NAMALWA (cell line): ENCODE data around the gene PCCA.
"Not testable (repeated sequence)": the region's sequence is repeated elsewhere in the genome, so short reads cannot be mapped to it uniquely, and the experiment has no call there.

Experiments
- DNase-seq: peaks from one replicate; pipeline ENCODE4 v3.0.0-alpha.2; 2015; ENCODE audit warnings: low spot score

Gene PCCA

DNA sequence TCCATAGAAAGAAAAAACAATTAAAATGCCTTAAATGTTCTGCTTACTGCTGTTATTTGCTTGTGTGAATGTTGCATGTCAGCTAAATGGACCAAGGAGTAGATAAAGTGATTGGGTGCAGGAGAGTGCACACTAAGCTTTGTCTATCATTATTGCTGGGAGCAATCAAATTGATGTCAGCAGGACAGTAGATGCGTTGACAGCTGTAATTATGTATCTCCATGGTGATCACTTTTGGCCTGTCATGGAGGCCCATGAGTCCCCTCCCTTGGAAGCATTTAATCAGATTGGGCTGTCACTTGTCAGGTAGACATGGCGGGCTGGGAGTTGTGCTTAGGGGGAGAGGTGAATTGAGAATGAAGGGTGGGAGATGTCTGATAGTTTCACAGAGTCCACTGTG, 215.3 kb downstream of the PCCA start:
- no peak for DNase-seq

DNA sequence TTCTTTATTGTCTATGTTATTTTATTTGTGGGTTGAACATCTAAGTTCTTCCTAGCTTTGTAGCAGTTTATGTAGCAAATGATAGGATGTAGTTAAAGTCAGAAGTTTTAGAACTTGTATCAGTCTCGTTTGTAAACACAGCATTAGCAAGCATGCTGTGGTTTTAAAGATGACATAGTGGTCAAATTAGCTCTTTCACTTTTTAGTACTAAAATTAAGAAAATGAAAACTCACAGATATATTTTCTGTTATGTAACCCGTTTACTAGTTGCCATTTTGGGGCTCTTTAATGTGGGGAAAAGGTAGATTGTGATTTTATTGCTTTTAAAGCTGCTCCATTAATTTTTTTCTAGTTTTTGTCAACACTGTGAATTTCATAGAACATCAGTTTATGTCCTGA, 216.5 kb downstream of the PCCA start:
- no peak for DNase-seq

DNA sequence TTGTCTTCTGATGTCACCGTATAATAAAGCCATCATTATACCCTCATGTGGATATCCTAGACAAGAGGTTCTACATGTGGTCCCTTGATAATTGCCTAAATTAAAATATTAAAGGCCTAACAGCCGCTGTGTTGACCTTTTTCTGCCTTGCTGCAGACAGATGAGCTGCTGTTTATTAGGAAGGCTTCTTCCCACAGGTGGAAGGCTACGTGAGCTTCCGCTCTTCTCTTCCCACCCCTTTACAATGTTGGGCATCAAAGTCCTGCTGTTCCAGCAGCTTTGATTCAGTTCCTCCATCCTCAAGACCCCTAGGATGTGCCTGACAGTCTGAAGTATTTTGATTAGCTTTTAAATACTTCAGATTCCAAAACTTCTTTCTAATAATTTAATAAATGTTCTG, 217.1 kb downstream of the PCCA start:
- no peak for DNase-seq

DNA sequence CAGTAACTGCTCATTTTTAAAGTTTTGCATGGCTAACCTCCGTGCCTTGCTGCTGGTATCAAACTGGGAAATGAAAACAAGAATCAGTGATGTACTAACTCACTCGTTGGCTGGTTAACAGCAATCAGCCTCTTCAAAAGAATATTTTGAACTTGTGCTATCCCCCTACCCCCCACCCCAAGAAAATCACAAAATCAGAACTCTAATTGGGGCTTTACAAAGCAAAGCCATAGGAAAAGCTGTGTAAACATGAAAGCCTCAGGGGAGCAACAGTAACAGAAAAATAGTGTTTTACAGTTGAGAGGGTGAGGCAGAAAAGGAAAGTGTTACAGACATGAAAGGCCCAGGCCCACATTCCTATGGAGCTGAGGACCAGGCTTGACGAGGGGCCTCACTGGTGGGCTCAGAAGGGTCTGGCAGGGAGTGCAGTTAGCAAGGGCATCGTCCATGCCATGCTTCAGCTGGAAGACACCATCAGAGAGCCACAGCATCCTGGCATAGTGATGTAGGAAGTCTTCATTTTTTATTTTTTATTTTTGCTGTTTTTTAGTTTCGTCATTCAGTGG, 217.6 kb downstream of the PCCA start:
- DNase-seq, result no peak

DNA sequence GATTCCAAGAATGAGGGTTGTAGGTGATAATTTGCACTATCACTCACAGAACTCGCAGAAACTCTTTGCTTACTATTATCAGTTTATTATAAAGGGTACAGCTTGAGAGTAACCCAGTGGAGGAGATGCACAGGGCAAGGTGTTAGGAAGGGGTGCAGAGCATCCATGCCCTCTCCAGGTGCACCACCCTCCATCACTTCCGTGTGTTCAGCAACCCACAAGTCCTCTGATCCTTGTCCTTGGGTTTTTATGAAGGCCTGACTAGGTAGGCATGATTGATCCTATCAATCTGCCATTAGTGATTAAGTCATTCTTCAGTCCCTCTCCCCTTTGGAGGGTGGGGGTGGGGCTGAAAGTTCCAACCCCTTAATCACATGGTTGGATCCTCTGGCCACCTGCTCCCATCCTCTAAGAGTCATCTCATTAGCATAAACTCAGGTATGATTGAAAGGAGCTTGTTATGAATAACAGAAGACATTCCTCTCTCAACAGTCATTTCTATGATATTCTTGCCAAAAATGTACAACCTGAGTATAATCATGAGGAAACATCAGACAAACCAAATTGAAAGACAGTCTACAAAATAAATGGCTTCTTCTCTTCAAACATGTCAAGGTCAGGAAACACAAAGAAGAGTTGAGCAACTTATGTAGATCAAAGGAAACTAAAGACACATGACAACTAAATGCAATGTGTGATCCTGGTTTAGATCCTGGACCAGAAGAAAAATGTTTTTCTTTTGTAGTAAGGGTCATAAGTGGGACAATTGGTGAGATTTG, 225.4 kb downstream of the PCCA start:
- DNase-seq, result no peak

DNA sequence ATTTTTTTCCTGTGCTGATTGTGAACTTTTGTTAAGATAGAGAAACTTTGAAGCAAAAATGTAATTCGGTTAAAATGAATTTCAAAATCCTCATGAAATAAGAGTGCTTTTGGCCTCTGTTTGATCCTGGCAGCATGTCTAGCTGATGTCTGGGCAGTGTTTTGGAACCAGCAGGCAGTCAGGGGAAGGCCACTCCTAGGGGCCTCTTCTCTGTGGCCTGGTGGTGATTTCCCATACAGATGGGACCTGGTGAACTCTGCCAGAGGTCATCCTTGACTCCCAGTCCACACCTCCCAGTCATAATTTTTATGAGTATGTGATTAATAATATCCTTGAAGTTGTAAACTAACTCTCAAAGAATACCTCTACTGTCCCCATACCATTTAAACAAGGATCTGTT, 226.6 kb downstream of the PCCA start:
- no peak for DNase-seq

DNA sequence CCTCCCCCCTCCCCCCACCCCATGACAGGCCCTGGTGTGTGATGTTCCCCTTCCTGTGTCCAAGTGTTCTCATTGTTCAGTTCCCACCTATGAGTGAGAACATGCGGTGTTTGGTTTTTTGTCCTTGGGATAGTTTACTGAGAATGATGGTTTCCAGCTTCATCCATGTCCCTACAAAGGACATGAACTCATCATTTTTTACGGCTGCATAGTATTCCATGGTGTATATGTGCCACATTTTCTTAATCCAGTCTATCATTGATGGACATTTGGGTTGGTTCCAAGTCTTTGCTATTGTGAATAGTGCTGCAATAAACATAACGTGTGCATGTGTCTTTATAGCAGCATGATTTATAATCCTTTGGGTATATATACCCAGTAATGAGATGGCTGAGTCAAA, 229.6 kb downstream of the PCCA start:
- DNase-seq, result not testable (repeated sequence)

DNA sequence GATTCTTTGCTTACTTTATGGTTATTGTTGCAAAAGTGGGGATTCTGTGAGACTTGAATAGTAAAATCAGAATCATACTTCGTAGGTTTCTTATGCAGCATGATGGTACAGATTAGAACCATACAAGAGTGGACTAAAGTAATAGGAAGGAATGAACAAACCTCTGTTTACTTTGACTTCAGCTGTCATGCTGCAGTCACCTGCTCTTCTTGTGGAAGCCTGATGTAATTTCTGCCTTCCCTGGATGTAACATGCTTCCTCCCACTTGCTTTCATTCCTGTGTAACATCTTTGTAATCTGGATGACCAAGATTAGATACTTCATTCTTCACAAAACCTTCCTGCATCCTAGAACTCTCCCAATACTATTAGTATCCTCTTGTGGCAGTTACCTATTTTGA, 235.0 kb downstream of the PCCA start:
- no peak for DNase-seq

DNA sequence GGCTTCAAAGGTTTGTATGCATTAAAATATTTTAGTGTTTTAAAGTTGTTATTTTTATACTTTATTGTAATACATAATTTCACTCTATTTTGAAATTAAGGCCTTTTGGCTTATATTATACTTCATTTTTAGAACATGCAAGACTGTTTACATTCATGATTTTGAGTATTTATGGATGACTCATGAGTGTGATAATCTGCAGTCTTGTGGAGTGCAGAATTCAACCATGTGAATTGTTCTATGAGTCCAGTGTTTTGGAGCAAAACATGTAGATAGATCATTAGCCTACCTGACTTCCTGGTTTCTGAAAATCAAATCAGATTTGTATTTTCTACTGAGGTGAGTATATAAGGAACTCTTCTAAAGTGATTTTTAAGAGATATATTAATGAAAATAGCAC, 241.8 kb downstream of the PCCA start:
- DNase-seq, result no peak

DNA sequence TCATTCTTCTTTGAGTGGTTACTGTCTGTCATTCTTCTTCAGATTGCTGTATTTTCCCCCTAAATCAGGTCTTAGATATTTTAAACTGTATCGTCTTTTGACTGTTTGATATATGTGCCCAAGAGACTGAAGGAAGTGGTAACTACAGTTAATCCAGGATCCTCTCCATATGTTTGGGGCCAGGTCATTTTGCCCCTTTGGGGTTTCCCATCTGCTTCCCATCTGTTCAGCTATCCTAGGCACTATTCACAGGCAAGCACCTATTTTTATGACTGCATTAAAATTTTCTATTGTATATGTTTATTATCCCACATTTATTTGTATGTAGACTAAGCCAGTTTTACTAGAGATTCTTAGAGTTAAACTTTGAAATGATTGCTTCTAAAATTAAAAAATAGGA, 244.2 kb downstream of the PCCA start:
- DNase-seq, result no peak

DNA sequence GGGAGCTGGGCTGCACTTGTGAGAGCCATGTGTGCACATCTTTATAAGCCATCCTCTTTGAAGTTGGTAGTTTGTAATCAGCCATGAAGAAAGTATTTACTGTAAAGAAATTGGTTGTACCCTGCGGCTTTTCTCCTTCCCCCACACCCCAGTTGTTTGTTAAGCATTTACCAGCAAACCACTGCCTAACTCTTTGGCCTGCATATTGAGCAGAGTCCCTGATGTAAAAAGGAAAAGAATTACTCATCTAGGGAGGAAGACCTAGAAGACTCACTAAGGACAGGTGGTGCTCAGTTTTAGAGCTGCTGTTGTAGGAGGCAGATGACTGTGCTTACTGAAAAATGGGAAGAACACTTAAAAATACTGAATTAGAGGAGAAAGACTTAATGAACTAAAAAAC, 245.3 kb downstream of the PCCA start:
- DNase-seq, result no peak

DNA sequence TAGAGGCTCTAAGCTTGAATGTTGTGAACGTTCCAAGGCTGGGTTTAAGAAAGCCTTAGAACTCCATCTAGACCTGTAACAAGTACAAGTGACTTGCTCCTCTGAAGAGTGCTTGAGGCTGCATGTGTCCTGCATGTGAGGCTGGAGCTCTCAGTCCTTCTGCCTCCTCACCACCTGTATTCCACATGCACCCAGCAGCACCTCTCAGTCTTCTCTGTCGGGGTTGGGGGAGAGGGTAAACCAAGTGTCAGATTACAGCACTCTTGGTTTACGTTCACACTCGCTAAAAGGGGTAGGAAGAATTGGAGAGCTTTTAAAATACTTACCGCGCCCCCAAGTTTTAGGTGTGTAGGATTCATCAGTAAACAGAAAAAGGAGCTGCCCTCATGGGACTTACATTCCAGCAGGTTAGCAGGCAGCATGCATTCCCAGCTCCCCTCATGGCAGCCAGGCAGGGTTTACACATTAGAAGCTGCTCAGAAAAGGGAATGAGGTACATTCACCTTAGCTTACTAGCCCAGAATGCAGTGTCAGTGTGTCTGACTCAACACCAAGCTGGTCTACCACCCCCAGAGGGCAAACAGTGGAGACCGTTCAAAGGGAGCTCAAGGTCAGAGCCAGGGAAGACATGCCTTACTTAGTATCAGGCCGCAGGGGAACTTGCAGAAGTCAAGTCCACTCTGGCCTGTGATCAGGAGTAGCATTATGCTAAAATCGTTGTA, 248.1 kb downstream of the PCCA start:
- no peak for DNase-seq

DNA sequence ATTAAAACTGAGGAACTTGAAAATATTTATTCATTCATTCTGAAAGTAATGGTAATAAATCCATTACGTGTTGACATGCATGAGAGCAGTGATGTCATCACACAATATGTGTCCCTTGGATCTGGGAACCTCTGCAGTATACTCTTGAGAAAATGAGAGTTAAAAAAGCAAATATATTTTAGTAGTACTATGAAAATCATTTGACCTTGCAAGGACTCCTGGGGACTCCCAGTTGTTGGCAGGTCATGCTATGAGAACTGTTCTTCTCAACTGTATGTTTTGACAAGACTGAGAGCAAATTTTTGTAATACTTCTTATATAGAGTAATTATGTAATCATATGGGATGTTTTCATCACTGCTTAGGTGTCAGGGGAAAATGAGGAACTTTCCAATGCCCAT, 249.4 kb downstream of the PCCA start:
- no peak for DNase-seq

DNA sequence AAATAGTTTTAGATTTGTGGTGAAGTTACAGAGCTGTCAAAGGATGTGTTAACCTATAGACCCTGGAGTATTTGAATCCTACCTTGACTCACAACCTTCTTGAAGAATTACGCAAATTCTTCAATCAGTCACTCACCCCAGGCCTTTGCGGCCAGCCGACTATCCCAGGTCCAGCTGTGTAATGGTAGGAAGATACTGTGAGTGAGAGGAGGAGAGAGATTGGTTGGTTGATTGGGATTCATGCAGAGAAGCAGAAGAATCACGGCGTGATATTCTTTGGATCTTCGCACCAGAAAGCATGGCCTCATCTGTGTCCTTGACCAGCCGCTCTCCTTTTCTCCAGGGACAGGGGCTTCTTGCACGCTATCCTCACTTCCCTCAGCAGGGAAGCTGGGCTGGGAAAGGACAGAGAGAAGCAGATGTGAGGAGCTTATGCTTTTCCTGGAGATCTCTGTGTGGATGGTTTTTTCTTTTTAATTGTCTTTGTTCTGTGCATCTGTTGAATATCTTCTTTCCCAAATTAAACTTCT, 250.6 kb downstream of the PCCA start:
- no peak for DNase-seq

DNA sequence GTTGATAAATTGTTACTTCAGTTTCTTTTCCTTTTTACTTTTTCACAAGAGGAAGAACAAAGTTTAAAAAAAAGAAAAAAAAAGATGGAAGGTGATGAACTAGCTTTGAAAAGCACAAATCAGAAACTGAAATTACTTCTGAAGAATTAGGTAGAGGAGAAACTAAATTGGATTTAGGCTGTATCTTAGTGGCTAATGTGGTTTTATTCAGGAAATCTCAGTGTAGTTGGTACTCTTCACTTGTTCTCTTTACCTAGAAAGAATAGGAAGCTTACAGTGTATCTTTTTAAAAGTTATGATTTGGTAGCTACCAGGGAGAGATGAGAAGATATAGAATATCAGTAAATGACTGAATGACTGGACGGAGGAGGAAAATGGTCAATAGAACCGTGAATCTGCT, 252.0 kb downstream of the PCCA start:
- no peak for DNase-seq

DNA sequence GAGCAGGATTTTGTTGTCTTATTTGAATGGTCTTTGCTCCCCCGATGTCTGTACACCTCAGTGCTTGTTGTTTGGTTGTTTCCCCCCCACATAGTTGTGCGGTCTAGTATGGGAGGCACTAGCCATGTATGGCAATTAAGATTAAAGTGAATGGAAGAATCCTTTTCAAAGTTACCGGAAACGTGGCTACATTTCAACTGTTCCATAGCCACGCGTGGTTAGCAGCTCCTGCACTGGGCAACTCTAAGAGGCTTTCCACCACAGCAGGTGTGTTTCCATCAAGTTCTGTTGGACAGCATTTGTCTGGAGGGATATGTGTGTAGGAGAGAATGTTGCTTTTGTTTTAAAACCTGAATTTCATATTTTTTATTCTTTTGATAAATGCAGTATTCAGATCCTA, 252.4 kb downstream of the PCCA start:
- DNase-seq, result no peak

DNA sequence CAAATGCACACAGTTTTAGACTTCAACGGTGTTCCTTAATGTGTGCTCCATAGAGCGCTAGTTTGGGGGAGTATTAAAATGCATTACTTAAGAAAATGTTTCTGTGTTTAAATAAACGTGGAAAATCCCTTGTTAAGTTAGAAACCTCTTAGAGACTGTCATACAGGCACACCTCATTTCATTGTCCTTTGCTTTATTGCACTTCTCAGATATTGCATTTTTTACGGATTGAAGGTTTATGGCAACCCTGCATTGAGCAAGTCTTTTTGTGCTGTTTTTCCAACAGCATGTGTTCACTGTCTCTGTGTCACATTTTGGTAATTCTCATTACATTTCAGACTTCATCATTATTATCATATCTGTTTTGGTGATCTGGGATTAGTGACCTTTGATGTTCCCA, 255.7 kb downstream of the PCCA start:
- DNase-seq, result no peak

DNA sequence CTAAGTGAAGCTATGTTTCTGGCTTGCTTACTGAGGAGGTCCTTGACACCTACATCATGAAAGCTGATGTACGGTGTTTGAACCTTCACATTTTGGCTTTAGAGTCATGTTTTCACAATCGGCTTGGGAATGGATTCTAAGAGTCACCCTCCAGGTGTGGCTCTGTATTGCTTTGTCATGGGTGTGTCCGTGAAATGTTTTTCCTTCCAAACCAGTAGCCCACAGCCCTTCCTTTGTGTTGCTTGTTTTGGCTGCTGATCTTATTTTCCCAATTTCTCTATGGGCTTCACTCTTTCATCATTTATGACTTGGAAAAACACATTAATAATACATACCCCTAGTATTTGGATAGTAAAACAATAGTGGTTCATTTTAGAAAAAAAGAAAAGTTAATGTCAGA, 259.1 kb downstream of the PCCA start:
- DNase-seq, result no peak

DNA sequence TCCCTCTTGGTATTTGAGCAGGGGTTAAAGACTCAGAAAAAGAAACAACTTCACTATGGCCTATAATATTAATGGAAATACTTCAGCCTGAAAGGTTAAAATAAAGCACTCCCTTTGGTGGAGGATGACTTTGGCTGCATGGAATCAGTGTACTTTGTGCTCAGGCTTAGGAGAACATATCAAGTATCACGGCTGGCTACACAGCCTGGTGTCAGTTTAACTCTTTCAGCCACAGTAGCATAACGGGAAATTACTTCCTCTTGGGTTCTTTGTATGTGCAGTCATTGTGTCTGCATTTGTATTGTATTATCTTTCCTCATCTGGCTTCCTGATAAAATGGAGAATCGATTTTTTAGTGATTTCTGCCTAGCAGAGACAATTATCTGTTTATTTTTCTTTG, 260.7 kb downstream of the PCCA start:
- DNase-seq, result no peak

DNA sequence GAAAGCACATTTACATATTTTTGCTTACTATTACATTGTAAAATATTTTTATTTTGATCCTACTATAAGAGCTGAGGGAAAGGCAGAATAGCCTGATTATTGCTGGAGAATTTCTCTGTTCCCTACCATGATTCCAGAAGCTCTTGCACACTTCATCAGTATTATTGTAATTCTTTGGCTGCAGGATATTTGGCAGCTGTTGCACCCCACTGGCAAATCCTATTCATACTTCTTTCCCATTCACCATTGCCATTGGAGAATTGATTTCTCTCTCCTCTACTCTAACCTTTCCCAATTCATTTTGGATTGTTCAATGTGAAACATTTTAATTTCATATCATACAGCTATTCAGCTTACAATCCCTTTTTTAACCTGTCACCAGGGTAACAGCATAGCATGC, 261.7 kb downstream of the PCCA start:
- no peak for DNase-seq

DNA sequence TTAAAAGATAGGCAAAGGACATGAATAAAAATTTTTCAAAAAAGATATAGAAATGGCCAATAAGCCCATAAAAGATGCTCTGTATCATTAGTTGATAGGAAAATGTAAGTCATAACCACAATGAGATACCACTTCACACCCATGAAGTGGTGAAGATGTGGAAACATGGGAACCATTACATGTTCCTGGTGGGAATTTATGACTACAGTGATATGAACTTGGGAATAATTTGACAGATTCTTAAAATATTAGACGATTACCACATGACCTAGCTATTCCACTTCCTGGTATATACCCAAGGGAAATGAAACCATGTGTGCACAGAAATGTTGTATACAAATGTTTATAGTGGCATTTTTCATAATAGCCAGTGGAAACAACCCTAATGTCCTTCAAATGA, 267.5 kb downstream of the PCCA start:
- no peak for DNase-seq

DNA sequence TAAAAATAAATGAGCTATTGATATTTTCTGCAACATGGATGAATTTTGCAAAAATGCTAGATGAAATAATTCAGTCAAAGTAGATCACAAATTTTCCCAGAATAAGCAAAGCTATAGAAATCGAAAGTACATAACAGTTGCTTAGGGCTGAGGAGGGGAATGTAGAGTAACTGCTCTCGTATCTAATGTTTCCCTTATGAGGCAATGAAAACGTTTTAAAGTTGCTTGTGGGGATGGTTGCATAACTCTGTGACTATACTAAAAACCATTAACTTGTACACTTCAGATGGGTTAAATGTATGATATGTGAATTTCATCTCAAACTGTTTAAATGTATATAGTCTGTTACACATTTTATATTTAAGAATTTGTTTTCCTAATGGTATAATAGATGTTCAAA, 268.0 kb downstream of the PCCA start:
- DNase-seq, result no peak

DNA sequence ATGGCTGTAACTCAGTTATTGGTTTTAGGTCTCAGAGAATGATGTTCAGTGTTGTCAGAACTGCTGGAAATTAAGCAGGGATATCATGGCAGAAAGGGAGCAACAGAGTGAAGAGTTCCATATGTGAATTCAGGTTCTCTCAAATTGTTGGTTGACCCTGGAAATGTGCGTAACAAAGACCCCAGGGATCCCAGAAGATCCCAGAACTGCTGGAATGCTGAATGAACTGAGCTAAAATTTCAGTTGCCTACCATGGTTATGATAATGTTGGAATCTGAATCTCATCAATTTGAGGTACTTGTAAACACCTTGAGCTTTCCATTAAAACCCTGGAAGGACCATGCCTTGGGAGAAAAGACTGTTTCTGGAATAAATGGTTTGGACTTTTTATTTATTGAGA, 268.9 kb downstream of the PCCA start:
- no peak for DNase-seq
